Chondrocyte (in vitro differentiated cells): ENCODE data around the gene TMEM117. TPM values are rescaled to one million over a fixed set of nuclear protein-coding genes. Genes with fewer than 3 reads are reported as not detected.

Experiments
- DNase-seq: peaks from one replicate; pipeline ENCODE4 v3.0.0; 2021; ENCODE audit warnings: mixed read lengths, low spot score
- H3K27ac Mint-ChIP-seq: one replicate; pipeline ENCODE4 v1.8.0; 2021; ENCODE audit warnings: mild to moderate bottlenecking, moderate library complexity, mixed read lengths; ENCODE audit not compliant: unreplicated experiment
- H3K27me3 Mint-ChIP-seq: 2 replicates; pipeline ENCODE4 v1.8.0; 2021; ENCODE audit warnings: low read depth, mixed read lengths
- H3K36me3 Mint-ChIP-seq: 2 replicates; pipeline ENCODE4 v1.8.0; 2021; ENCODE audit warnings: low read depth, mixed read lengths
- H3K4me1 Mint-ChIP-seq: 2 replicates; pipeline ENCODE4 v1.8.0; 2021; ENCODE audit warnings: low read depth, mild to moderate bottlenecking, mixed read lengths
- H3K4me3 Mint-ChIP-seq: one replicate; pipeline ENCODE4 v1.8.0; 2021; ENCODE audit warnings: mild to moderate bottlenecking, moderate library complexity, mixed read lengths; ENCODE audit not compliant: unreplicated experiment
- H3K9me3 Mint-ChIP-seq: 2 replicates; pipeline ENCODE4 v1.8.0; 2021; ENCODE audit warnings: low read depth, mixed read lengths
- CTCF ChIP-seq: fragments of 200-600 bp; sonication (generic); IDR thresholded peaks from 2 replicates; pipeline ENCODE4 v1.5.0; 2021; ENCODE audit warnings: antibody characterized with exemption, mild to moderate bottlenecking, moderate library complexity
- total RNA-seq: library from RNA; stranded (reverse); gene quantifications from 3 replicates; pipeline ENCODE4 v1.2.1, GENCODE V29; 2021

TMEM117 gene
- total RNA-seq, 1 donor from 2014 or later: 15.5 TPM

DNA sequence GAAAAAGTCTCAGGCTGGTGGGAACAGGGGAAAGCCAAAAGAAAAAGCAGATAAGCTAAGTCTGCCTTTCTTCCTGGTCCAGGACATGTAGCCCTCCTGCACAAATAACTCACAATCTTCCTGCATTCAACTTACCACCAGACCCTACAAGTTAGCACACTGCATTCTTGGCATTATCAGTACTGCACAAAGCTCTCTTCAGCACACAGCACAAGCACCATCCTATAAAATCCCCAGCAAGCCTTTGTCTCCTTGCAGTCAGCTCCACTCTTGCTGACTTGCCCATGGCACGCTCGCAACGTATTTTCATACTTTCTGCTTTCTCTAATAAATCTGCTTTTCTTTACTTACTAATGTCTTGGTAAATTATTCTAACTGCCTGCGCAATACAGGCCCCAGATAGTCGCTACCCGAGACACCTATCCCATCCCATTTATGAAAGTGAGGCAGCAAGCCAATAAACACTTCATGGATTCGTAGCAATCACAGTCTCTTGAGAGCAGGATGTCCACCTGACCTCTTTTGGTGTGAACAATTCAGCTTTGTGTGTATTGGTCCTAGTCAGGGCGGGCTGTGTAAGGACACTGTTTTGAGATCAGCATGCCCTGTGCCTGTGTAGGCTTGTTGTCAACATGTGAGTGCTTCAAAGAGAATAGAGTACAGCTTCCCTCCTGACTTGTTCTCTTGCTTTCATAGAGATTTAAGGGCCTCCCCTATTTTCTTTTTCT lies 49.0 kb downstream of the TMEM117 start:
- Mint-ChIP-seq H3K4me3 (no peak overlapping the region), H3K27me3 (no peaks in the 10 kb centered on the region), H3K27ac (no peak overlapping the region), H3K4me1 (no peaks in the 10 kb centered on the region), H3K36me3 (no peaks in the 10 kb centered on the region), H3K9me3 (no peaks in the 10 kb centered on the region)
- TF ChIP-seq CTCF: no peak
- no peak for DNase-seq

GRCh38 chr12:43887397-43887796 lies 51.5 kb downstream of the TMEM117 start:
- H3K4me3 Mint-ChIP-seq: no peak overlapping the region
- H3K36me3 Mint-ChIP-seq: no peaks in the 10 kb centered on the region

GRCh38 chr12:43891856-43892574 lies 56.1 kb downstream of the TMEM117 start:
- no peak overlapping the region for H3K27ac Mint-ChIP-seq

More at GRCh38 chr12:43887397-43887796, 51.5 kb downstream of the TMEM117 start:
- DNase-seq: no peak
- no peaks in the 10 kb centered on the region for H3K27me3 Mint-ChIP-seq
- no peak overlapping the region for H3K27ac Mint-ChIP-seq
- H3K9me3 Mint-ChIP-seq: no peaks in the 10 kb centered on the region
- H3K4me1 Mint-ChIP-seq: no peaks in the 10 kb centered on the region
- no peak for TF ChIP-seq CTCF

GRCh38 chr12:43893670-43894069 lies 57.8 kb downstream of the TMEM117 start:
- Mint-ChIP-seq H3K27ac (peak overlapping the region; percentile 12), H3K4me3 (no peak overlapping the region), H3K9me3 (no peaks in the 10 kb centered on the region), H3K27me3 (no peaks in the 10 kb centered on the region), H3K4me1 (peaks cover 2% of the 10 kb centered on the region), H3K36me3 (peaks cover 2% of the 10 kb centered on the region)
- no peak for TF ChIP-seq CTCF
- no peak for DNase-seq

More at GRCh38 chr12:43891856-43892574, 56.1 kb downstream of the TMEM117 start:
- no peaks in the 10 kb centered on the region for H3K27me3 Mint-ChIP-seq
- peaks cover 2% of the 10 kb centered on the region for H3K36me3 Mint-ChIP-seq
- H3K4me3 Mint-ChIP-seq: no peak overlapping the region
- peaks cover 2% of the 10 kb centered on the region for H3K4me1 Mint-ChIP-seq
- no peaks in the 10 kb centered on the region for H3K9me3 Mint-ChIP-seq
- no peak for DNase-seq
- no peak for TF ChIP-seq CTCF

DNA sequence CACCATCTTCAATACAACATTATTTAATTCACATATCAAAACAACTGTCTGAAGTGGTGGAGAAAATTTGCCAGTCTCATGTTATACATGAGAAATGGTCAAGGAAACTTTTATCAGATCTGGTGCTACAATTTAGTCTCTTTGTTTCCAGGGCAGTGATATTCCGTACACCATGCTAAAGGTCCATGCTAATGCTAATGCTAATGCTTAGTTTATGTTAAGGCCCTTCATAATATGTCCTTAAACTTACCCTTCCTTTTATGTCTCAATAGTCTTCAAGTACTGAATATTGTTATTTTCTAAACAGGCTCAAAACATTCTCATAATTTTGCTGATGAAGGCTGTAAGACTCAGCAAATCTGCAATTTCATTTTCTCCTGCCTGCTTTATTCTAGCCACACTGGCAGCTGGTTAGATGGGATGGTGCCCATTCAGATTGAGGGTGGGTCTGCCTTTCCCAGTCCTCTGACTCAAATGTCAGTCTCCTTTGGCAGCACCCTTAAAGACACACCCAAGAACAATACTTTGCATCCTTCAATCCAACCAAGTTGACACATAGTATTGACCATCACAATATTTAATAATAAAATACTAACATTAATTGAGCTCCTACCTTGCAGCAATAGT lies 59.8 kb downstream of the TMEM117 start:
- H3K36me3 Mint-ChIP-seq: peaks cover 2% of the 10 kb centered on the region
- TF ChIP-seq CTCF: no peak
- H3K4me3 Mint-ChIP-seq: no peak overlapping the region
- no peaks in the 10 kb centered on the region for H3K9me3 Mint-ChIP-seq
- no peak overlapping the region for H3K27ac Mint-ChIP-seq
- H3K4me1 Mint-ChIP-seq: peaks cover 2% of the 10 kb centered on the region
- H3K27me3 Mint-ChIP-seq: no peaks in the 10 kb centered on the region
- DNase-seq: no peak
